T-helper 2 cell treated with Interferon-gamma antibody and Interleukin-4, amounts not matched to agents 100 ng/mL and 5 ng/mL, for 36 hours (primary cell): ENCODE data around the gene FOXS1. TPM values are rescaled to one million over a fixed set of nuclear protein-coding genes. Genes with fewer than 3 reads are reported as not detected.
"Not testable (repeated sequence)": the region's sequence is repeated elsewhere in the genome, so short reads cannot be mapped to it uniquely, and the experiment has no call there.

ENCODE experiments used
- intact Hi-C: fragments of 100-400 bp; cut with micrococcal nuclease; formaldehyde crosslinking; loops from one replicate; pipeline ENCODE4 v1.15.1; 2023
- total RNA-seq: library from RNA; stranded (reverse); gene quantifications from 2 replicates; pipeline ENCODE4 v1.2.3, GENCODE V29; 2022

Gene FOXS1
- total RNA-seq, 1 donor from 2014 or later = not detected

- intact Hi-C loops = loop anchor here (2.0 kb wide), 1 partner anchor 207 kb away; no protein-coding TSS in a partner anchor
Observed at GRCh38 chr20:31823360-31824124, 21.9 kb downstream of the FOXS1 start.

- intact Hi-C loops = loop anchor here (1.0 to 2.0 kb wide), 3 partner anchors 24 to 270 kb away; no protein-coding TSS in a partner anchor
Observed at GRCh38 chr20:31822421-31823330, 22.7 kb downstream of the FOXS1 start.

- intact Hi-C loops = no loop called here
Observed at GRCh38 chr20:31821427-31821826, 24.0 kb downstream of the FOXS1 start.

- intact Hi-C loops = no loop called here
Observed at GRCh38 chr20:31820228-31820627, 25.2 kb downstream of the FOXS1 start.

- intact Hi-C loops = no loop called here
Observed at GRCh38 chr20:31819083-31819784, 26.2 kb downstream of the FOXS1 start, which contains the start of gene MYLK2. Gene MYLK2 (plus strand): TSS chr20:31819356. CDS start chr20:31819581, 225 bp downstream.

- intact Hi-C loops = no loop called here
Observed at GRCh38 chr20:31818376-31818908, 27.0 kb downstream of the FOXS1 start.

- intact Hi-C loops = no loop called here
Observed at GRCh38 chr20:31817461-31817860, 27.9 kb downstream of the FOXS1 start.

GRCh38 chr20:31816221-31816620, 29.2 kb downstream of the FOXS1 start:
- intact Hi-C loops = no loop called here

- intact Hi-C loops = no loop called here
Observed at GRCh38 chr20:31815408-31816188, 29.8 kb downstream of the FOXS1 start.

- intact Hi-C loops = not testable (repeated sequence)
Observed at GRCh38 chr20:31814142-31814541, 31.3 kb downstream of the FOXS1 start.

GRCh38 chr20:31813611-31814010, 31.8 kb downstream of the FOXS1 start:
- intact Hi-C loops = no loop called here

- intact Hi-C loops = no loop called here
Observed at GRCh38 chr20:31811796-31812728, 33.3 kb downstream of the FOXS1 start.

- intact Hi-C loops = no loop called here
Observed at GRCh38 chr20:31811198-31811597, 34.2 kb downstream of the FOXS1 start.

- intact Hi-C loops = no loop called here
Observed at GRCh38 chr20:31809661-31810060, 35.7 kb downstream of the FOXS1 start.

GRCh38 chr20:31808481-31808880, 36.9 kb downstream of the FOXS1 start:
- intact Hi-C loops = no loop called here

GRCh38 chr20:31806564-31807355, 38.6 kb downstream of the FOXS1 start:
- intact Hi-C loops = no loop called here

- intact Hi-C loops = no loop called here
Observed at GRCh38 chr20:31803552-31804291, 41.7 kb downstream of the FOXS1 start.

- intact Hi-C loops = no loop called here
Observed at GRCh38 chr20:31801508-31801907, 43.9 kb downstream of the FOXS1 start.
